Glutamatergic neuron (in vitro differentiated cells): Measurements from ENCODE around the gene COL16A1. TPM values are rescaled to one million over a fixed set of nuclear protein-coding genes. Genes with fewer than 3 reads are reported as not detected.

ENCODE experiments used
- DNase-seq: peaks from one replicate; pipeline ENCODE4 v3.0.0; 2022
- H3K27ac Mint-ChIP-seq: one replicate; pipeline ENCODE4 v1.8.0; 2020; ENCODE audit warnings: mild to moderate bottlenecking, mixed read lengths, inconsistent platforms; ENCODE audit not compliant: unreplicated experiment
- H3K27me3 Mint-ChIP-seq: one replicate; pipeline ENCODE4 v1.8.0; 2020; ENCODE audit warnings: mild to moderate bottlenecking, moderate library complexity, mixed read lengths, inconsistent platforms; ENCODE audit not compliant: unreplicated experiment
- H3K36me3 Mint-ChIP-seq: one replicate; pipeline ENCODE4 v1.8.0; 2020; ENCODE audit warnings: mild to moderate bottlenecking, mixed read lengths, inconsistent platforms; ENCODE audit not compliant: unreplicated experiment
- H3K4me1 Mint-ChIP-seq: one replicate; pipeline ENCODE4 v1.8.0; 2020; ENCODE audit warnings: mild to moderate bottlenecking, low read depth, mixed read lengths, inconsistent platforms; ENCODE audit not compliant: unreplicated experiment
- H3K4me3 Mint-ChIP-seq: one replicate; pipeline ENCODE4 v1.8.0; 2020; ENCODE audit warnings: mild to moderate bottlenecking, mixed read lengths, inconsistent platforms; ENCODE audit not compliant: unreplicated experiment
- H3K9me3 Mint-ChIP-seq: one replicate; pipeline ENCODE4 v1.8.0; 2020; ENCODE audit warnings: mild to moderate bottlenecking, moderate library complexity, mixed read lengths, inconsistent platforms; ENCODE audit not compliant: unreplicated experiment
- total RNA-seq: library from RNA; stranded (reverse); fragmentation: NEBNext Ultra II Directional; extraction: Animal tissue kit (Norgen Biotek cat#: 25700); gene quantifications from one replicate; pipeline ENCODE4 v1.2.1, GENCODE V29; 2021; ENCODE audit not compliant: unreplicated experiment
- TF ChIP-seq, protein P1 (sequence below): fragments of 200-600 bp; sonication (generic); IDR thresholded peaks from one replicate; pipeline ENCODE4 v1.5.0; 2021; ENCODE audit not compliant: partially characterized antibody, unreplicated experiment

Gene COL16A1
- total RNA-seq, 1 donor from 2014 or later: 52.2 TPM

DNA sequence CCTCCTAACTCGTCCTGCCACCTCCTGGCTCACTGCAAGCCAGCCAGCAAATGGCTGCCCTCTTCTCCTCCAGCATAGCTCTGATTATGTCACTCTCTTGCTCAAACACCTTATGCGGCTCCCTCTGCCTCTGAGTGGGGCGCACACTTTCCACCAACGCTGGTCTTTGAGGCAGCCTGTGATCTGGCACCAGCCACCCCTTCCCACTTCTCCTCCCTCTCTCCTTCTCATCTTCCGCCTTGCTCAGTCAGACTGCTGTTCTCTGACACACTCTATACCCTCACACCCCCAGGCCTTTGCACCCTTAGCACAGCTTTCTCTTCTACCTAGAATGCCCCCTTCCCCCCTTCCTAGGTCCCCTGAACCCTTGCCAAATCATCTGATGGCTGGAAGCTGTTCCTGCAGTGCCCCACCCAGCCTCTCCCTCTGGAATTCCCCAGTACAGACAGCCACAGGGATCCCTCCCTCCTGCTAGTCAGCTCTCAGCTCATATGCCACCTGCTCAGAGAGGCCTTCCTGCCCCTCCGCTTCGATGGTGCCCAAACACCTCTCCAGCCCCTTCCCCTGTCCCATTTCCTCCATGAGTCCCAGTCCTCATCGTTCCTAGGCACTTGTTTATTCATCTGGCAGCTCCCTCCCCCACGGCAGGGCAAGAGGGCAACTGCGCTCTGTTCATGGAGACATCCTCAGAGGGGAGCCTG lies 37.4 kb downstream of the COL16A1 start:
- Mint-ChIP-seq H3K9me3 (peaks cover 15% of the 10 kb centered on the region), H3K27me3 (peaks cover 23% of the 10 kb centered on the region), H3K4me1 (peaks cover 49% of the 10 kb centered on the region), H3K4me3 (peak overlapping the region; percentile 8), H3K36me3 (no peaks in the 10 kb centered on the region), H3K27ac (peak overlapping the region; percentile 68)
- peak; percentile 28 for DNase-seq
- TF ChIP-seq, protein P1, sequence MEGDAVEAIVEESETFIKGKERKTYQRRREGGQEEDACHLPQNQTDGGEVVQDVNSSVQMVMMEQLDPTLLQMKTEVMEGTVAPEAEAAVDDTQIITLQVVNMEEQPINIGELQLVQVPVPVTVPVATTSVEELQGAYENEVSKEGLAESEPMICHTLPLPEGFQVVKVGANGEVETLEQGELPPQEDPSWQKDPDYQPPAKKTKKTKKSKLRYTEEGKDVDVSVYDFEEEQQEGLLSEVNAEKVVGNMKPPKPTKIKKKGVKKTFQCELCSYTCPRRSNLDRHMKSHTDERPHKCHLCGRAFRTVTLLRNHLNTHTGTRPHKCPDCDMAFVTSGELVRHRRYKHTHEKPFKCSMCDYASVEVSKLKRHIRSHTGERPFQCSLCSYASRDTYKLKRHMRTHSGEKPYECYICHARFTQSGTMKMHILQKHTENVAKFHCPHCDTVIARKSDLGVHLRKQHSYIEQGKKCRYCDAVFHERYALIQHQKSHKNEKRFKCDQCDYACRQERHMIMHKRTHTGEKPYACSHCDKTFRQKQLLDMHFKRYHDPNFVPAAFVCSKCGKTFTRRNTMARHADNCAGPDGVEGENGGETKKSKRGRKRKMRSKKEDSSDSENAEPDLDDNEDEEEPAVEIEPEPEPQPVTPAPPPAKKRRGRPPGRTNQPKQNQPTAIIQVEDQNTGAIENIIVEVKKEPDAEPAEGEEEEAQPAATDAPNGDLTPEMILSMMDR: no peak

DNA sequence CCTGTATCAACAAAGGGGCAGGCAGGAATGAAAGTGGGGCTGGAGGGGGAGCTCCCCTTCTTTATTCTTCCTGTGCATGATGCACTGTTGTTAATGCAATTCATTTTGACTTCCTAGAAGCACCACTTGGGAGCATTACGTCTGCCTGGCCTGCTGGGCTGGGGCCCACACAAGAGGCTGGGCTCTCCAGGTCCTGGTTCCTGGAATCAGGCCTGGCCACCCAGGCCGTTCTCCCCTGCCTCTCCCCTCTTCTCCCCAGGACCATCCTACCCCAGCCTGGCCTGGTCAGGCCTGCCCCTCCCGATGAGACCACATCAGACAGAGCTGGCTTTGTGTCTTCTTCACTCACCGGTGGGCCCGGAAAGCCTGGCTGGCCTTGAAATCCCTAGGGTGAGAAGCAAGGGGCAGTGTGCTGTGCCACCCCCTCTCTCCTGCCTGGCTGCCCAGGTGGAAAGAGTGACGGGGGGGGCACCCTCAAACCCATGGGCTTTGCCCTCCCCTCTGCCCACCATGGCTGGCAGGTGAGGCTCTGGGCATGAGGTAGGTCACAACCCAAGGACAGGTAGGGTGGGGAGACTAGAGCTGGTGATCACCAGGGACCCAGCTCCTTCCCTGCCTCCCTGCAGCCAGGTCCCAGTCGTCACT lies 38.5 kb downstream of the COL16A1 start:
- Mint-ChIP-seq H3K9me3 (peaks cover 12% of the 10 kb centered on the region), H3K27ac (no peak overlapping the region), H3K27me3 (peaks cover 21% of the 10 kb centered on the region), H3K4me3 (no peak overlapping the region), H3K4me1 (peaks cover 40% of the 10 kb centered on the region), H3K36me3 (no peaks in the 10 kb centered on the region)
- no peak for DNase-seq
- TF ChIP-seq, protein P1: no peak

DNA sequence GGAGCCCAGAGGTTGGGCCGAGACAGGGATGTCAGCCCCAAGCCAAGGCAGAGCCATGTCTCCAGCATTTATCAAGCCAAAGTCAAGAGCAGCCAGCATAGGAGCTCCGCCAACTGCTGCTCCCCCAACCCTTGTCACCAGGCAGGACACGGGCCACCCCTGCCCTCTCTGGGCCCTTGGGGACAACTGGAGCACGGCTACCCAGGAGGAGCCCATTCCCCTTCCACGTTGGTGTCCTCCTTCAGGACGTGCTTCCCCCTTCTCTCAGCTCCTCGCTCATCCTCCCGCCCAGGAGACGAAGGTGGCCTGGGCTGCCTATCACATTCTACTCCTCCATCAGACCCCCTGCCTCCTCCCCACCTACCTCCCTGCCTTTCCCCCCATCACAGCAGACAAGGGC lies 39.3 kb downstream of the COL16A1 start:
- peaks cover 11% of the 10 kb centered on the region for H3K9me3 Mint-ChIP-seq
- peaks cover 21% of the 10 kb centered on the region for H3K27me3 Mint-ChIP-seq
- H3K4me1 Mint-ChIP-seq: peaks cover 33% of the 10 kb centered on the region
- no peak overlapping the region for H3K4me3 Mint-ChIP-seq
- TF ChIP-seq, protein P1: no peak
- DNase-seq: no peak
- H3K36me3 Mint-ChIP-seq: no peaks in the 10 kb centered on the region
- H3K27ac Mint-ChIP-seq: no peak overlapping the region

DNA sequence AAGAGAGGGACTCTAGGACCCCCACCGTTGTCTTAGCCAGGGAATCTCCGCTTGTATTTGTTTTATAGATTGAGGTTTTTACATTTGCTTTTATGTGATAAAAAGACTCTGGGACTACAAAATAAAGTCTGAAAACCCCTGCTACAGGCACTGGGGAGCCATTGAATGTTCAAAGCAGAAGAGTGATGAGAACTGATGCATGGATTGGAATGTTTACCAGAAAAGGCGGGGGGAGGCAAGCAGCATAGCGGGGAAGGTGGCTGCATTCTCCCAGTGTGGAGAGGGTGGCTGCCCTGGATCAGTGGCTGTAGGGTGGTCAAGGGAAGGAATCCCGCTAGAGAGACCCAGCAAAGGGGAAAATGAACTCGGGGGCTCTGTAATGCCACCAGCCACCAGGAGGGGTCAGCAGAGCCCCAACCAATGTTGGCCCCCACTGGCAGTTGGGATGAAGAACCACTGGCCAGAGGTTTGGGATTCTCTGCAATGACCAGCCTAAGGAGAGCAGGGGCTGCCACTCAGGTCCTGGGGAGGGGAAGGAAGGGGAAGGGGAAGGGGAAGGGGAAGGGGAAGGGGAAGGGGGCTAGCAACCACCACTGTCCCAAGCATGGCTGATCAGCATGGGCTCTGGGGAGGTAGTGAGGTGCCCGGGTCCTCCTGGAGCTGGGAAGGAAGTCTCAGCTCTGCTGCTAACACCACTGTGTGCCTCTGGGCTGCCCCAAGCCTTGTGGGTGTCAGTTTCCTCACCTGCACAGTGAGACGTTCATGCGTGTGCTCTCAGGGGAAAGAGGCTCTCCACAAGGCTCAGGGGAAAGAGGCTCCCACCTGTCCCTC lies 40.0 kb downstream of the COL16A1 start:
- Mint-ChIP-seq H3K4me1 (peaks cover 28% of the 10 kb centered on the region), H3K27ac (no peak overlapping the region), H3K4me3 (no peak overlapping the region), H3K27me3 (peaks cover 14% of the 10 kb centered on the region), H3K36me3 (no peaks in the 10 kb centered on the region), H3K9me3 (peaks cover 4% of the 10 kb centered on the region)
- TF ChIP-seq, protein P1: peak; percentile 95
- peak; percentile 79 for DNase-seq
